Fibroblast of mammary gland (primary cell): Measurements from ENCODE around the gene GALE.
"Not testable (repeated sequence)": the region's sequence is repeated elsewhere in the genome, so short reads cannot be mapped to it uniquely, and the experiment has no call there.

Experiments
- DNase-seq: peaks from one replicate; pipeline ENCODE4 v3.0.0-alpha.2; 2010; ENCODE audit warnings: low read depth
- H3K4me3 ChIP-seq: 2 replicates; pipeline ENCODE4 v1.5.1; 2011; ENCODE audit warnings: low read depth, mild to moderate bottlenecking, low read length, moderate library complexity; ENCODE audit not compliant: control insufficient read depth
- TF ChIP-seq, protein P1 (sequence below): conservative IDR thresholded peaks from 2 replicates; pipeline ENCODE4 v1.5.1; 2011; ENCODE audit warnings: low read depth, low read length, inconsistent platforms; ENCODE audit not compliant: control insufficient read depth, insufficient read depth

The GALE gene

GRCh38 chr1:23796466-23797271 is 3.9 kb downstream of the GALE start:
- DNase-seq, result no peak
- TF ChIP-seq, protein P1, sequence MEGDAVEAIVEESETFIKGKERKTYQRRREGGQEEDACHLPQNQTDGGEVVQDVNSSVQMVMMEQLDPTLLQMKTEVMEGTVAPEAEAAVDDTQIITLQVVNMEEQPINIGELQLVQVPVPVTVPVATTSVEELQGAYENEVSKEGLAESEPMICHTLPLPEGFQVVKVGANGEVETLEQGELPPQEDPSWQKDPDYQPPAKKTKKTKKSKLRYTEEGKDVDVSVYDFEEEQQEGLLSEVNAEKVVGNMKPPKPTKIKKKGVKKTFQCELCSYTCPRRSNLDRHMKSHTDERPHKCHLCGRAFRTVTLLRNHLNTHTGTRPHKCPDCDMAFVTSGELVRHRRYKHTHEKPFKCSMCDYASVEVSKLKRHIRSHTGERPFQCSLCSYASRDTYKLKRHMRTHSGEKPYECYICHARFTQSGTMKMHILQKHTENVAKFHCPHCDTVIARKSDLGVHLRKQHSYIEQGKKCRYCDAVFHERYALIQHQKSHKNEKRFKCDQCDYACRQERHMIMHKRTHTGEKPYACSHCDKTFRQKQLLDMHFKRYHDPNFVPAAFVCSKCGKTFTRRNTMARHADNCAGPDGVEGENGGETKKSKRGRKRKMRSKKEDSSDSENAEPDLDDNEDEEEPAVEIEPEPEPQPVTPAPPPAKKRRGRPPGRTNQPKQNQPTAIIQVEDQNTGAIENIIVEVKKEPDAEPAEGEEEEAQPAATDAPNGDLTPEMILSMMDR, result no peak
- H3K4me3 ChIP-seq, result no peak overlapping the region

DNA sequence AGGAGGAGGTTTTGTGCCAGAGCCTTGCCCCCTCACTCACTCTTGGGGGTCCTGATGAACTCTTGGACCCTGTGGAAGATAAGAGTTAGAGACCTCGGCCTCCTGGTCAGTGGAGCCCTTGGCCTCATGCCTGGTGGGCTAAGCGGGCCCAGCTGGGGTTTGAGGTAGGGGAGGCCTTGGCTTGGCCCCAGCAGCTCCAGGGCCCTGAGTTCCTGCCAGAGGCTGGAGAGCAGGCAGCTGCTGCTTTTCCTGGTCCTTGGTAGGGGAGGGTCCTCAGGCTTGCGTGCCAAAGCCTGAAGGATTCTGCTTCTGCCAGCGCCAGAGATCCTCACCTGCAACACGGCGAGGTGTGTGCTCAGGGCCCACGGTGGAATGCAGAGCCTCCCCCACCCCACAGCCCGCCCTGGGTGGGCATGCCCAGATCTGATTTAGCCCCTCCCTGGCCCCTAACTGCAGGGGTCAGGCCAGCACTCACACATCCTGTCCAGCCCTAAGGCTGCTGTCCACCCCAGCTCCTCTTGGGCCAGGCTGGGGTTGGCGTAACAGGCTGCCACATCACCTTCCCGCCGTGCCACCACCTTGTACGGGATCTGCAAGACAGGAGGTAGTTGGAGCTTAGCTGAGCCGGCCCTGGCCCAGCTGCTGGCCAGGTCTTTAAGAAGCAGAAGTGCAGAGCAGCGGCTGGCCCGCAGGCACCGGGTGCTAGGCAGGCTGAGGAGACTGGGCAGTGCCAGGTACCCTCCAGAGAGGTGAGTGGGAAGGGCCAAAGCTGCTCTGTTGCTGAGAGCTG is 4.7 kb downstream of the GALE start:
- no peak for DNase-seq
- no peak overlapping the region for H3K4me3 ChIP-seq
- TF ChIP-seq, protein P1, result no peak

GRCh38 chr1:23794732-23795182 is 5.8 kb downstream of the GALE start:
- not testable (repeated sequence) for H3K4me3 ChIP-seq, DNase-seq

DNA sequence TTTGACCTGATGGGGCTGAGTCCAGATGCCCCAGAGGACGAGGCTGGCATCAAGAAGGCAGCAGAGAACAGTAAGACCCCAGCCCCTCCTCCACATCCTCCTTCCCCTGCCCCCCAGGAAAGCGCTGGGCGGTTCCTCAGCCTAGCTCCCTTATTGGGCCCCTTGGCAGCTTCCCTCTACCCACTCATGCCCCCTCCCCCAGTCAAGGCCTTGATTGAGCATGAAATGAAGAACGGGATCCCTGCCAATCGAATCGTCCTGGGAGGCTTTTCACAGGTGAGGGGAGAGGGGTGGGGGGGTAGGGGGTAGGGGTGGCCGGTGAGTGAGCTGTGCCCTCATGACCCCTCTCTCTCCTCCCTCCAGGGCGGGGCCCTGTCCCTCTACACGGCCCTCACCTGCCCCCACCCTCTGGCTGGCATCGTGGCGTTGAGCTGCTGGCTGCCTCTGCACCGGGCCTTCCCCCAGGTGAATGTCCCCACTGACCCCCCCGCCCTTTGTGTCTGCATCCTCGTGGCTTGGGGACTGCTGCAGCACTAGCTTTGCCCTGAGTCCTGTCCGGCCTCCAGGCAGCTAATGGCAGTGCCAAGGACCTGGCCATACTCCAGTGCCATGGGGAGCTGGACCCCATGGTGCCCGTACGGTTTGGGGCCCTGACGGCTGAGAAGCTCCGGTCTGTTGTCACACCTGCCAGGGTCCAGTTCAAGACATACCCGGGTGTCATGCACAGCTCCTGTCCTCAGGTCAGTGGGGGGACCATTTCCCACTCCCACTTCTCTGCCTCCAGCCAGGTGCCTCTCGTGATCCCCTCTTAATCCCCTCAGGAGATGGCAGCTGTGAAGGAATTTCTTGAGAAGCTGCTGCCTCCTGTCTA is 6.5 kb downstream of the GALE start:
- TF ChIP-seq, protein P1, result no peak
- DNase-seq, result no peak
- H3K4me3 ChIP-seq, result no peak overlapping the region

GRCh38 chr1:23793018-23793781 is 7.4 kb downstream of the GALE start:
- TF ChIP-seq, protein P1, result no peak
- no peak overlapping the region for H3K4me3 ChIP-seq
- peak; percentile 60 for DNase-seq

DNA sequence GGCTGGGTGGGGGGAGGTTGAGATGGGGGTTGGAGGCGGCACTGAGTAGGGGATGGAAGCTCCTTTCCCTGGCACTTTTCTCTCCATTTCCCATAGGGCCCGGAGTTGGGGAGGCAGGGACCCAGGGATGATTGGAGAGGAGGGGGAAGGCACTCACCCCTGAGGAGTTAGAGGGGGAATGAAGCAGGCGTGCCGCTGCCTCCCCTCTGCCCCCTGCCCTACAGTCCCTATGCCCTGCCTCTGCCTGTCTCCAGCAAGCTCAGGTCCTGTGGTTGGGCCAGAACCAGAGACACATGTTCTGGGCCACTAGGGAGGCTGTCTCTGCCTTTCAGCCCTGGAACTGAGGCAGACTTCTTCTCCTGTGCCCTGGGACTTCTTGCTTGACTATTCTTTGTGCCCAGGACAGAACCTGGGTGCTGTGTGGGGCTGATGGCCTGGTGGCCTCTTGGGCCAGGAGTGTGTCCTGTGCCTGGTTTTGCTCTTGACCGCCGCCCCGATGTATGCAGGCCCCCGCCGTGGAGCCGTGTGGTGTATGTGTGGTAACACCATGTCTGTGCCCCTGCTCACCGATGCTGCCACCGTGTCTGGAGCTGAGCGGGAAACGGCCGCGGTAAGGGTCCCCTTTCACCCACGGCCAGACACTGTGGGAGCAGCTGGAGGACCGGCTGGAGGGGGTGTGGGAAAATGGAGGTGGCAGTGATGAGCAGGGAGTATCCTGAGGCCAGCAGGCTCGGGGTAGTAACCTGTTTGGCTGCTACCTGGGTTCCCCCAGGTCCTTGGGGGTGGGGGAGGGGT is 8.2 kb downstream of the GALE start:
- TF ChIP-seq, protein P1, result no peak
- H3K4me3 ChIP-seq, result peak overlapping the region; percentile 90
- no peak for DNase-seq
